GM18907 (cell line): ENCODE measurements around the gene G6PC3.
"Not testable (repeated sequence)": the region's sequence is repeated elsewhere in the genome, so short reads cannot be mapped to it uniquely, and the experiment has no call there.

Experiments used
- ATAC-seq: cut with Tn5 transposase; IDR thresholded peaks from one replicate; pipeline ENCODE4 v1.9.1; 2021; ENCODE audit warnings: mild to moderate bottlenecking, moderate library complexity; ENCODE audit not compliant: unreplicated experiment

G6PC3 gene

DNA sequence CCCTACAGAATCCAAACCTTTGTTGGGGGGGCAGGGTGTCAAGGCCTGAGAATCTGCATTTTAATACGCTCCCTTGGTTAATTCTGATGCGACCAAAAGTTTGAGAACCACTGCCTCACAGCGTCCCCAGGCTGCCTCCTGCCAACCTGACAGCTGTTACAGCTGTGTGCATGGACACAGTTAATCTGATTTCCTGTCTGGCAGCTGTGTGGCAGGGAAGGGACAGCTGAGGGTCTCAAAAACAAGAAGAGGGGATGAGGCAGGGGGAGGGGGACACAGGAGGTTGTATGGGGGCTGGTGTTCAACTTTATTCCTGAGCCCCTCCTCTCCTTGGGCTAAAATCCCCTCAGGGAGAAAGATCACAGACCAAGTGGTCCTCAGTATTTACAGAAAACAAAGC lies 35.4 kb downstream of the G6PC3 start:
- no peak for ATAC-seq

DNA sequence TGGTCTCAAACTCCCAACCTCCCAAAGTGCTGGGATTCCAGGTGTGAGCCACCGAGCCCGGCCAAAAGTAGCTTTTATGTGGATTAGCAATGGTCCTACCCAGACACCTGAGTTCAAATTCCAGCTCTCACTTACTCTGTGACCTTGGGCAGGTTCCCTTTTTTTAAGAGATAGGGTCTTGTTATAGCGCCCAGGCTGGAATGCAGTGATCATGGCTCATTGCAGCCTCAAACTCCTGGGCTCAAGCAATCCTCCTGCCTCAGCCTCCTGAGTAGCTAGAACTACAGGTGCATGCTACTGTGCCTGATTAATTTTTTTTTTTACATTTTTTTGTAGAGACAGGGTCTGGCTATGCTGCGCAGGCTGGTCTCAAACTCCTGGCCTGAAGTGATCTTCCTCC lies 36.3 kb downstream of the G6PC3 start:
- no peak for ATAC-seq

DNA sequence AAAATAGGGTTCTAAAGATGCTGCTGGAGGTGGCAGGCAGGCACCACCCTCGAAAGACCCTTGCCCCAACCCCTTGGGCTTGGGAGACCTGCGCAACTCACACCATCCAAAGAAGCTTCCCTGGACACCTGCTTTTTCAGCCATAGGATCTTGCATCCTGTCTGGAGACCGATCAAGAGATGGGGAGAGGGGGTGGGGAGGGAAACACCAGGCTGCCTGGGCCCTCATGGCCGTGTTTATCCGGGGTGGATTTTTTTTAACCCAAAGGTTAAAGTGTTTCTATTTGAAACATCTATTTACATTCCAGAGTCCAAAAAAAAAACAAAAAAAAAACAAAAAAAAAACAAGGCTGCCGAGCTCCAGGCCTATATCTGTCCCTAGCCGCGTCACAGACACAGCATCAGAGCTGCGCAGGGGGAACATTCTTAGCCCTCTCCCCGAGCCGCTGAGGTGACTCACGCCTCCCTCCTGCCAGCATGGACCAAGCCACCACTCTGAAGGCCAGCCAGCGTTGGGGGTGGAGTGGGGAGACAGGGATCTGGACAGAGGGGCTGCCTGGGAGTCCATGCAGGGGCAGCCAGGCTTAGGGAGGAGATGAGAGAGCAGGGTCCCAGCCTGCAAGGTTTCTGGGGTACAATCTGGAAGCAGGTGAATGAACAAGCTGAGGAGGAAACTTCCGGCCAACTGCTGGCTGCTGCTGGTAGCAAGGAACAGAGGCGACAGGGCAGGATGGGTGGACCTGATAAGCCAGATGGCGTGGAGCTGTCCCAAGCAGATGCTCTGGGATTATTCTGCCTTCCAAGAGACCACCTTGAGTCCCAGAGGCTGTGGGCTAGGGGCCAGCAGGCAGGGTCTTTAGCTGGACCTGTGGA lies 38.1 kb downstream of the G6PC3 start:
- ATAC-seq = no peak

DNA sequence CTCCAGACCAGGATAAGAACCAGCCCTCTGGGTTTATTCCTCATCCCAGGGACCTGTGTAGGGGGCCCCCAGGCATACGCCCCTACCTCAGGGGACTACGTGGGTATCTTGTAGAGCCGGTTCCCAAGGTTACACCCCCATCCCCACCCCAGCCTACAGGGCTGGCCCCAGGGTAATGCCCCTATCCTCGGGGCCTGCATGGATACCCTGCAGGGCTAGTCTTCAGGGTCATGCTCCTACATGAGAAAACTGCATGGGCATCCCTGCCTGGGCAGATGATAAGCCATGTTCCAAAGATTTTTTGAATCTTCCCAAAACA lies 38.7 kb downstream of the G6PC3 start:
- no peak for ATAC-seq

DNA sequence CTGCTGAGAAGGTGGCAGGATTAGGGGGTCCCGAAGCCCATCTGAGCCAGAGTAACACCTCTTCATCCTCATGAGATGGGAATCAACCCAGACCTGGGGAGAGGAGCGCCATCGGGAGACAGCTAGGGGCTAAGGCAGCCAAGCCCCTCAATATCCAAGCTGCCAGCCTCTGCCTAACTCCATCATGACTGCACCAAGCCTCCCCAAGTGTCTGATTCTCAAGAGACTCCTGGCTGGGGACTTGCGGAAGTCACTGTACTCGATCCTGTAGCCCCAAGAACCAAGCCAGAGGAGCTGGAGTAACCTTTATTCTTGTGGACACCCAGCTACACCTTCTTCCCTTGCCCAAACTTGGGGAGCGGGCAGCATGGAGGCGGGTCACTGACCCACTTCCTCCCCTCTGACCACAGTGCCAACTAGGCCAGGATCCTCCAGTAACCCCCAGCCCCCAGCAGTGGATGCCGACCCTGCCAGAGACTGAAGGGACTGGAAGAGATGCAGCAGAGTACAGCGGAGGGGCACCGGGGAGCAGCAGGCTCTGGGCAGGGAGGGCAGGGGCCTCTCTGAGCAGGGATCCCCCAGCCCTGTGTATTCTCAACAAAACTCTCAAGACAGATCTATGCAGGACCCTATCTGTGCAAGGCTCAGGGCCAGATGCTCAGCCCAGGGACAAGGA lies 39.6 kb downstream of the G6PC3 start:
- ATAC-seq = no peak

DNA sequence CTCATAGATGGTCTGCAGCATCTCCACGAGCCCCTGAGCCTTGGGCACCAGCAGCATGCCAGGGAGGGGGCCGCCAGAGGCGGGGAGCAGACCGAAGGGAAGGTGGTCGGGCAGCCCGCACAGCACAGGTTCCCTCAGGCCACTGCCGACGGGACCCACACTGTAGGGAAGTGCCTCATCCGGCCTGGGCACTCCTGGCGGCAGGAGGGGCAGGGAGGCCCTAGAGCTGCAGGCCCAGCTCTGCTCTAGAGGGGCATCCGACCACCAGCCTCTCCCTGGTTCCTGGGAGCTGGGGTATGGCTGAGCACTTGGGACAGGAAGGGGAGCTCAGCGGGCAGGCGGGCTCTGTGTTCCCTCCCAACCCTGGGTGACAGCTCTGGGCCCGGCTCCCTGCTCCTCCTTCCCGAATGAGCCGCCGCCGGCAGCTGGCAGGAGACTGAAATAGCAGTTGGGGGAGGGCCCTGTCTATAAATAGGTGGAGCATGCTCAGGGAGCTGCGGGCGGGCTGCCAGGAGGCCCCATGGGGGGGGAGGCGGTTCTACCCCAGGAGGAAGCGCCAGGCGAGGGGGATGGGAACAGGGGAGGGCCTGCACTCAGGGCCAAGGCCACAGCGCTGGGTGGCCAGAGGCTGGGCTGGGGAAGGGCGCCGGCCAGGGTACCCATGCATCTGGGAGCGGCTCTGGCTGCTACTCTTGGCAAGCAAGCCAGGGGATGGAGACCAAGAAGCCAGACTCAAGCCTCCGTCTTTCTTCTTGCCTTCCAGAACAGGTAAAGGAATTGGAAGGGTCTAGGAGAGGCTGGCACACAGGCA lies 40.5 kb downstream of the G6PC3 start:
- ATAC-seq = peak; percentile 45

DNA sequence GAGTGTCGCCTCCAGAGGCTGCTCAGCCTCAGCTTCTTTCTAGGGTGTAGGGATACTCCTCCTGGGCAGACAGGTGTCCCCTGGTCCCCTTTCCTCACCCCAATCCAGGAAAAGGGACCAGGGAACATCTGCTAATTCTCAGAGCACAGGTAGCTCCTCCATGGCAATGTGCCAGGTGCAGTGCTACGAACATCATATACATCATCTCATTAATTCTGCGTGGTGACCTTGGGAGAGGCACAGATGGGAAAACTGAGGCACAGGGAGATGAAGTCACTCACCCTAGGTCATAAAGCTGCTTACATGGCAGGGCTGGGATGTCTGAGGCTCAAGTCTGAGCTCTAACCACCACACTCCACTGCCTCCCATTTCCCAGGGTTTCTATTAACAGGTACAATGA lies 41.2 kb downstream of the G6PC3 start:
- ATAC-seq = no peak

DNA sequence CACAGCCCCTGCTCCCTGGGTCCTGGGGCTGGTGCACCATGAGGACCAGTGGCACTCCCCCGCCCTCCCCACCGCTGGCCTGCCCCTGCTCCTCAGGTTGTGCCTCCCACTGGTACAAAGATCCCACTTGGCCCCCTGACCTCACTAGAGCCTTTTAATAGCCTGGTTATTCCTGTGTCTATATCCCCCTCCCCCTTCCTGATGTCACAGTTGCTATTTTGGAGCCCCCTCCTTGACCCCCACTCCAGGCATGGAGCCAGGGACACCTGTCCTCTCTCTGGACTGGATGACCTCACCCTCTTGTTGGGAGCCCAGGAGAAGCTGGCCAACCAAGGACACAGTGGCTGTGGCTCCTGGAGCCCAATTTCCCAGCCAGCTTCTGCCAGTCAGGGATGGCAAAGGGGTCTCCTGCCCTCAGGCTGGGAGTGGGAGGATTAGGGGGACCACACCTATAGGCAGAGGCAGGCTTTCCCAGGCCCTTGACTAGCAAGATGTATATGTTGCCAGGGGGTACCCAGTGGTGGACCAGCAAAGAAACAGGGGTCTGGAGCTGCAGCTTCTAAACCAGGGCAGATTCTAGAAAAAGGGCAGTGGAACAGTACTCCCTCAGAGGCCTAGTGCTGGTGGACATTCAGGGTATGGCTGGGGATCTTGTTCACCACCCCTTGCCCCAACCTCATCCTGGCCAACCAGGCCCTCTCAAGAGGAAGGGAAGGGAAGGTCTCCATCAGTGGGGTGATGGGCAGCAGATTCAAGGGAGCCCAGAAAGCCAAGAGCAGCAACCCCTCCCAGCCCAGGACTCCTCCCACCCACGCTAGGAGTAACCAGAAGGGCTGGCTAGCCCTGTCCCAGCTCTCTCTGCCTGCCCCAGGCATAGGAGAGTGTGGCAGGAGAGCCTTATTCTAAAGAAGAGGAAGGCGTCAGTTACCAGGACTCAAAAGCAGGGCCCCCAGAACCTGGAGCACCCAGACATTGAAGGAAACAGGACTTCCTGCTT lies 42.0 kb downstream of the G6PC3 start:
- ATAC-seq = no peak

DNA sequence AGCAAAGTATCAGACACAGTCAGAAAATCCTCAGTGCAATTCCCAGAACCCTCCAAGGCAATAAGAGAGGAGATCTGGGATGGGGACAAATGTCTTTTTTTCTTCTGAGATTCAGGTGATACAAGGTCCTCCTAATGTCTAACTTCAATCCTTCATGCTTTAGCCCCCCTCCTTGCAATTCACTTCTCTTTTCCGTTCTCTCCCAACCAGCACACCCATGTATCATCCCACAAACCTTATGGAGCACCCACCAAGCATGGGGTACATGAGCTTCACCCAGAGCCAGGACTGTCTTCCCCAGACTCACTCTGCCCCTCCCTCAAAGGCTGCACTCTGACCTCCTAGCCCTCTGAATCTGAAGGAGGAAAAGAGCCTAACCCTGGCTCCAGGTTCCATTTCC lies 42.8 kb downstream of the G6PC3 start:
- ATAC-seq = no peak

DNA sequence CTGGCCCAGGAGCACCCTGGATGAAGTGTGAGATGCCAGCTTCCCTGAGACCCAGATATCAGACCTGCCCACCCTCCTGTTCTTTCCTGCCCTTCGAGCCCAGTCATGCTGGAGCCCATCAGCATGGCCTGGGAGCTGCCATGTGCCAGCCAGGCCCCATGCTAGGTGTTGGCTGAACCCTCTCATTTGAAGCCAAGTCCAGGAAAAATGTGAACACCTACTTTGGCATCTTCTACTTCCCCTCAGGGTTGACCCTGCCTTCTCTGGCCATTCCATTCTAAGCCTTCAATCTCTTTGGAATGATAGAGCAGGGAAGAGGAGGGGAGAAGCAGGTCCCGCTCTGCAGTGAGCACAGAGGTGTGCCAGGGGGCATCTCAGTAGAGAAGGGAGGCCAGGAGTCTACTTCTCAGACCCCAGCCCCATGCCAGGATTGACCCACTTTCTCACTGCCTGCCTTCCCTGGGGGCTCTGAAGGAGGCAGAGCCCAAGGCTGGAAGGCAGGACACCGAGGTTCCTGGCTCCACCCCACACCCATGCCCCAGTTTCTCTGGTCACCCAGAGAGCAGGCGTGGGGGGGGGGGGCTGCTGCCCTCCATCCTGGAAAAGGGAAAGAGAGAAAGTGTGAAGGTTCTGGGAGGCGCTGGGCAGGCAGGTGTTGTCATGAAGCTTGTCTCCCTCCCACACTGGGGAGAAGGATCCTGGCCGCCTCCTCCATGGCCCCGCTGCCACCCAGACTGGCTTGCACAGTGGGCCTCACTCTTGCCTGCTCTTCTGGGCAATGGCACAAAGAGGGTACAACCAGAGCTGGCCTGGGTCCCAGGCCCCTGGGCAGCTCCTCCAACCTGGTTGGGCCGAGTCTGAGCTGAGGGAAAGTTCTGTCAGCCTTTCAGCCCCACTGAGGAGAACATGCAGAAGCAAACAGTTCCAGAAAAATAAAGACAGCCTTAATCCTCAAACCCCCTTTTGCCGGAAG lies 43.6 kb downstream of the G6PC3 start:
- no peak for ATAC-seq

DNA sequence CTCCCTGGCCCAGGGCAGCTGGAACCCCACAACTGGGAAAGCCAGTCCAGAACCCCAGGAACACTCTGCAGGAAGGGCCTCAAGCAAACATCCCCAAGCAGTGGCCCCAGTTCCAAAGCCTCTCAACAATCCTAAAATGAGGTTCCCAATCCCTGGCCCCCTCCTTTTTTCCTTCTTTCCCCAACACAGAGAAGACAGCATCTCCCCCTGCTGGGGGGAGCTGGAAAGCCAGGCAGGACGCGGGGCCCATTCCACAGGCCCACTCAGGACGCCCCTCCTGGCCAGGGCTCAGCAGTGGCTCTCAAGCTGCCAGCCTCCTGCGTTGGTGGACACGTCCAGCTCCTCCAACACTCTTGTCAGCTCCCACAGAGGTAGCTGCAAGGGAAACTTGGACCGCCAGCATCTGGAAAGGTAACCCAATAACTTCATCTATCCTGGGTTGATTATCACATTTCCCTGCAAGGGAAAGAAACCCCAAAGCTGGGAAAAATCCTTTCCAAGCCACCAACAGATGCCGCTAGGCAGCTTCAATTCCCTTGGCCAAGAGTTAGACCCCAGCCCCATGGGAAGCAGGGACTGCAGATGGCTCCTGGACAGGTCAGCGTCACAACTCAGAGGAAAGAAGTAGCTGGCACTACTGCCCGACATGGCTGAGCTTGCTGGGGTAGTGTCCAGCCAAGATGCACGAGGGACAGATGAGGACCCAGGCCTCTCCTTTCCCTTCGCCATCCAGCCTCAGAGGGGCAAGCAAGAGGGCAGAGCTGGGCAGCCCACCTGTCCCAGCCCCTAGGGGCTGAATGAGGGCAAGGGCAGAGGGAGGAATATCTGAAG lies 45.3 kb downstream of the G6PC3 start:
- ATAC-seq = no peak

DNA sequence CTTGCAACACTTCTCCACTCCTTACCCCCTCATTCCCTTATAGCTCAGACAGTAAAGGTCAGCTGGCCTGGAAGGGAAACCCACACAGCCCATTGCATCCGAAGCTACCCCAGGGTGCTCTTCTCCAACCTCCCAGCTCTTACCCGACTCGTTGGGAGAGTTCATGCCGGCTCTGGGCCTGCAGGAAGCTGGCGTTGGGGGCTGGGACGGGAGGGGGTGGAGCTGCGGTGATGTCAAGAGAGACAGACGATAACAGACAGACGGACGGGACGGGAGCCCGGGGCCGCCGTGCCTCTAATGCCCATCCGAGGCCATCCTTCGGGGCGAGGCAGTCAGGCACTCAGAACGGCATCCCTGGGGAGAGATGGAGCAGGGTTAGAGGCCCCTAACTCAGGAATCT lies 46.8 kb downstream of the G6PC3 start:
- ATAC-seq = no peak

DNA sequence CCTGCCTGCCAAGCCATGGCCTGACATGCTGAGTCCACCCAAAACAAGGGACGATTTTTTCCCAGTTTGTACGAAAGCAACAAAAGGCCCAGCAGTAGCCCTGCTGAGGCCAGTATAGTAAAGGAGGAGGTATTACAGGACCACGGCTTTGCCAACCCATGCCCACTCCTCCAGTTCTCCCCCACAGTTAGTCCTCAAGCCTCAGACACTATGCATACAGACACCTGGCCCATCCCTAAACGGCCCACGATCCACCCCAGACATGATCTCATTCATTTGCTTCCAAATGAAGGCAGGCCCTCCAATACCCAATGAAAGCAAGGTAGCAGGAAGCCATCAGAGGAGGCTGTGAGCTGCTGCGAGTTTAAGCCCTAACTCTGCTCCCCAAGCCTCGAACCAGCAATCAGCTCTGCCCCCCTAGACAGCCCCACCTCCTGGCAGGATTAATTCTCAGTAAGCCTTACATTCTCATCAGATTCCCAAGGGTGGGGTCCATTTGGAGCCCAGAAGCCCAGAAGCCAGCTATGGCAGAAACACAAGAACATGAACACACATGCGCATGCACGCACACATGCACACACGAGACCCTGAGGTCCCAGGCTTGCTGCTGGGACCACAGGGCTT lies 48.0 kb downstream of the G6PC3 start:
- ATAC-seq = no peak

DNA sequence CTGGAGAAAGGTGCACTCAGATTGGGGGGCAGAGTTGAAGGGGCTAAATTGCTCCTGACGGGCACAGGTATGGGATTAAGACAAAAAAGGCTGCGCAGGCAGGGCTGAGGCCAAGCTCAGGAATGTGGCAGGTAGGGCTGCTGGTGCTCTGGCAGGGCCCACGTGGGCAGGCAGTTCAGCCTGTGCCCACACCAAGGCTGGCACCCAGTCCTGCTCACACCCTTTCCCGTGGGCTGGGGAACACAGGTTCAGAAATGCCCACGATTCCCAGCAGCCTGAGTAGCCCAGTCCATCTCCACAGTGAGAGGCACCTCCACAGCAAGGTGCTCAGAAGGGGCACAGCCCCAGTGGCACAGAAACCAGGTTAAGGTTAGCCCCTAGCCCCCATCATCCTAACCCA lies 48.5 kb downstream of the G6PC3 start:
- no peak for ATAC-seq

DNA sequence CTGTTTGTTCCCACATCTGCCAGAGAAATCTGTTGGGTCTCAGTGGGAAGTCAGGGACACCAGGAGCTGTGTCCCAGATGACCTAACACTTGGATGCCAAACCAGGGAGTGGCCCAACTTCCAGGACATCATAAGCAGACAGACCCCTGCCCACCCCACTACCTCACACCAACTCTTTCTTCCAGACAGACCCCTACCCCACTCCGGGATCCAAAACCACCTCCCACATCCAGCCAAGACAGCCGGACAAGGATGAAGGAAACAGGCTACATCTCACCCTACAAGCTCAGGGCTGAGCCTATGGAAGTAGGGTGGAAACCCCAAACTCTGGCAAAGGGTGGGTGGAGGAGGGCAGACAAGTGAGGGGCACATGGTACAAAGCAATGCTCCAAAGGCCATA lies 49.3 kb downstream of the G6PC3 start:
- ATAC-seq = no peak

DNA sequence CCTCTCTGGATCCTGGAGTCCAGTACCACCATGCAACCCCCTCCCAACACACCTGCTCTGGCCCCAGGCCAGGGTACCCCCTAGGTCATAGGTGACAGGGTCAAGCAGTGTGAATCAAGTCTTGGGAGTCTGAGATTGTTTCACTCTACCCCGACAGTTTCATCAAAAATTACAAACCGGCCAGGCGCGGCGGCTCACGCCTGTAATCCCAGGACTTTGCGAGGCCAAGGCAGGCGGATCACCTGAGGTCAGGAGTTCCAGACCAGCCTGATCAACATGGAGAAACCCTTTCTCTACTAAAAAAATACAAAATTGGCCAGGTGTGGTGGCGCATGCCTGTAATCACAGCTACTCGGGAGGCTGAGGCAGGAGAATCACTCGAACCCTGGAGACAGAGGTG lies 49.7 kb downstream of the G6PC3 start:
- ATAC-seq = not testable (repeated sequence)

DNA sequence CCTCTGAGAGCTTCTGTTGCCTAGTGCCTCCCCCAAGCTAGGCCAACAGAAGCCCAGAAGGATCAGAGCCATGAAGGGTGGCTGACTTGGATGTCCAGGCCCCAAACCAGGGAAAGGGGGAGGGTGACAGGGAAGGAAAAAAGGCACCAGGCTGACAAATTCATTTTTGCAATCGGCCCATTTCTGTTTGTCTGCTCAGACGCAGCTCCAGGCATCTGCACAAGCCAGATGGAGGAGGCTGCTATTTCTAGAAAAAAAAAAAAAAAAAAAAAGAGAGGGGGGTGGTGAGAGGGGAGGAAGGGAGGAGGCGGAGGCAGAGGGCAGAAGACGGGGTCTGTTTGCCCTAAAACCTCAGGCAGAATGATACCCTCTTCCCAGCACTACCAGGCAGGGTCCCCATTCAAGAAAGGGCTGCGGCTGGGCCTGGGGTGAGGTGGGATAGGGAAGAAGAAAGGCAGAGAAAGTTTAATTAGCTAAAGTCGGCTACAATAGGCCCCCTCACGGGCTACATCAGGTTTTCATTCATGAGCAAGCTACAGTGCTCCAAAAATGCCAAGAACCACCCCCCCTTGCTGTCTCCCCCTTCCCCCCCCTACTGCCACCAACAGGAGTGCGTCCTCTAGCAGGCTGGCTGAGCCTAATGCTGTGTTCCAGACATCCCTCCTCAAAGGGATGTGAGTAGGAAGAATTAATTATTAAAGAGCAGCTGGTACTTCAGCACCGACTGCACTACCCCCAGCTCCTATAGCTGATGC lies 50.5 kb downstream of the G6PC3 start:
- no peak for ATAC-seq
